ENCODE data around the gene PLEKHA7. TPM values are rescaled to one million over a fixed set of nuclear protein-coding genes. Genes with fewer than 3 reads are reported as not detected.
"Not testable (repeated sequence)": the region's sequence is repeated elsewhere in the genome, so short reads cannot be mapped to it uniquely, and the experiment has no call there.

Gene PLEKHA7
- total RNA-seq, 4 donors from 2014 or later: 0.72 to 3.6 (median 2.2) TPM

DNA sequence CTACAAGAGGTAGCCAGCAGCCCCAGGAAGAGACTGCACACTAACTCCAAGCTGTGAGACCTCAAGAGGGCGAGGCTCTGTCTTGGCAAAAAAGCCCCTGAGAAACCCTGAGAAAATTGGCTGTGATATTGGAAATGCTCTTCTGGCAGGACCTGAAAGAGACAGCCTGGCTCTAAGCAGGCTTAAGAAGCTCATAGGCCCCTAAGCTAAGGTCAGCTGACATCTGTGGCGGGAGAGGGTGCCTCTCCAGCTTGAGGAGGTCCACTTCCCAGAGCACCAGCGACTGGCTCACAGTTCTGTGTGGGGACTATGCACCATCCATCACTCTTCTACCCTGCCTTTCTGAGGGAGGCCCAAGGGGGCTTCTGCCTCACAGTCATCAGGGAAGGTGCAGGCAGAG lies 12.4 kb downstream of the PLEKHA7 start:
- in situ Hi-C loops (cut with MboI; ENCODE audit: low sequenced_read_pairs in 4 of 4) (no loop called here), intact Hi-C loops (cut with DNase I; ENCODE audit: low total_unique reads) (no loop called here)
- no peaks in the 10 kb centered on the region for H3K36me3 ChIP-seq
- H3K27me3 ChIP-seq: no peaks in the 10 kb centered on the region
- H3K4me3 ChIP-seq: no peak overlapping the region
- H3K27ac ChIP-seq: no peak overlapping the region
- no peak for DNase-seq
- peaks cover 10 to 18% of the 10 kb centered on the region in 2 donors for H3K4me1 ChIP-seq
- no peak for TF ChIP-seq CTCF (IDR thresholded peaks at IDR 0.05 in 4 of 5, conservative IDR thresholded peaks at IDR 0.05 in 1 of 5)
- no peak for TF ChIP-seq POLR2A (IDR thresholded peaks at IDR 0.05)
- no peaks in the 10 kb centered on the region for H3K9me3 ChIP-seq
- ATAC-seq: no peak

- no peak for DNase-seq
- intact Hi-C loops (cut with DNase I; ENCODE audit: low total_unique reads) (no loop called here), in situ Hi-C loops (cut with MboI; ENCODE audit: low sequenced_read_pairs in 4 of 4) (no loop called here)
- no peaks in the 10 kb centered on the region for H3K27me3 ChIP-seq
- no peak overlapping the region for H3K27ac ChIP-seq
- no peaks in the 10 kb centered on the region for H3K9me3 ChIP-seq
- TF ChIP-seq CTCF (IDR thresholded peaks at IDR 0.05 in 4 of 5, conservative IDR thresholded peaks at IDR 0.05 in 1 of 5): no peak
- no peak for TF ChIP-seq POLR2A (IDR thresholded peaks at IDR 0.05)
- peaks cover 10 to 24% of the 10 kb centered on the region in 2 donors for H3K4me1 ChIP-seq
- no peak for ATAC-seq
- no peaks in the 10 kb centered on the region for H3K36me3 ChIP-seq
- H3K4me3 ChIP-seq: no peak overlapping the region
Observed at GRCh38 chr11:17000987-17001386, 13.2 kb downstream of the PLEKHA7 start.

DNA sequence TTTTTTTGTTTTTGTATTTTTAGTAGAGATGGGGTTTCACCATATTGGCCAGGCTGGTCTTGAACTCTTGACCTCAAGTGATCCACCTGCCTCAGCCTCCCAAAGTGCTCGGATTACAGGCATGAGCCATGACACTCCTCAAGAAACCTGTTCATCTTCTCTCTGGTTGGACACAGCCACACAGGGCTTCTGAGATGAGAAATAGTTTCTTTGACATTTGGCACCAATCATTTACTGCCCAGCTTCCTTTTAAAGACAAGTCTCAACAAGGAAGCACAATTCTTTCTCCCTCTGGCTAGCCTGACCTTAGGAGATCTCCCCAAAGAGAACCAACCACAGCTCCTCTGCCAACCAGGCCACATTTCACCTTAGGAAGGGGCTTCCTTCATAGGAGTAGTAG lies 14.0 kb downstream of the PLEKHA7 start:
- intact Hi-C loops (cut with DNase I; ENCODE audit: low total_unique reads); ATAC-seq; H3K36me3 ChIP-seq; H3K27me3 ChIP-seq; H3K27ac ChIP-seq; DNase-seq; in situ Hi-C loops (cut with MboI; ENCODE audit: low sequenced_read_pairs in 4 of 4); H3K9me3 ChIP-seq; H3K4me3 ChIP-seq: not testable (repeated sequence)
- H3K4me1 ChIP-seq: peaks cover 10 to 27% of the 10 kb centered on the region in 2 donors

- peaks cover 10 to 27% of the 10 kb centered on the region in 2 donors for H3K4me1 ChIP-seq
- no peaks in the 10 kb centered on the region for H3K36me3 ChIP-seq
- no peak for TF ChIP-seq POLR2A (IDR thresholded peaks at IDR 0.05)
- no peak for TF ChIP-seq CTCF (IDR thresholded peaks at IDR 0.05 in 4 of 5, conservative IDR thresholded peaks at IDR 0.05 in 1 of 5)
- in situ Hi-C loops (cut with MboI; ENCODE audit: low sequenced_read_pairs in 4 of 4) (no loop called here), intact Hi-C loops (cut with DNase I; ENCODE audit: low total_unique reads) (no loop called here)
- no peak overlapping the region for H3K27ac ChIP-seq
- DNase-seq (no peak), ATAC-seq (no peak)
- H3K9me3 ChIP-seq: no peaks in the 10 kb centered on the region
- no peaks in the 10 kb centered on the region for H3K27me3 ChIP-seq
- H3K4me3 ChIP-seq: no peak overlapping the region
Observed at GRCh38 chr11:16999116-16999515, 15.1 kb downstream of the PLEKHA7 start.

DNA sequence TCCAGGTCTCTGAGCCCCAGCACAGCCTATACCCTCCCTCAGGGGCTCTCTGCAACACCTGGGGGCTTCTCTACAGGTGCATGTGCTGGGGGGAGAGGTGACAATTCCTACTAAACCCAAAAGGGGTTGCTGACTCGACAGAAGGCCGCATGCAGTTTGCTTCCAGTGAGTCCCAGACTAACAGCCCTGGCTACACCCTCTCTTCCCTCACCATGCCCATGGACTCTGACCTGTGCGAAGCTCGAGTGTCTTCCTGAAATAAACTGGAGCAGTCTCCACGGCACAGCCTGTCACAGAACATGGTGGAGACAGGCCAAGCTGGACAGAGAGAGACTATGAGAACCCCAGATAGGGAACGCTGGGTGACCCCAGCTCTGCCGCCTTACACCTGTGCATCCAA lies 16.6 kb downstream of the PLEKHA7 start:
- no peaks in the 10 kb centered on the region for H3K9me3 ChIP-seq
- DNase-seq (no peak), ATAC-seq (peak; percentile 61 to 63)
- H3K27me3 ChIP-seq: no peaks in the 10 kb centered on the region
- TF ChIP-seq CTCF (IDR thresholded peaks at IDR 0.05 in 4 of 5, conservative IDR thresholded peaks at IDR 0.05 in 1 of 5): no peak
- no peak for TF ChIP-seq POLR2A (IDR thresholded peaks at IDR 0.05)
- no peak overlapping the region for H3K4me3 ChIP-seq
- H3K4me1 ChIP-seq: peaks cover 10 to 27% of the 10 kb centered on the region in 2 donors
- H3K27ac ChIP-seq: peak overlapping the region in 2 of 4 donors; percentile 25 to 50
- H3K36me3 ChIP-seq: no peaks in the 10 kb centered on the region
- intact Hi-C loops (cut with DNase I; ENCODE audit: low total_unique reads): no loop called here
- in situ Hi-C loops (cut with MboI; ENCODE audit: low sequenced_read_pairs in 4 of 4): no loop called here
